ENCODE data around the gene AMD1. TPM values are rescaled to one million over a fixed set of nuclear protein-coding genes. Genes with fewer than 3 reads are reported as not detected.
"Not testable (repeated sequence)": the region's sequence is repeated elsewhere in the genome, so short reads cannot be mapped to it uniquely, and the experiment has no call there.

Gene AMD1
- total RNA-seq, 1 donor from 2014 or later: 58.2 TPM

DNA sequence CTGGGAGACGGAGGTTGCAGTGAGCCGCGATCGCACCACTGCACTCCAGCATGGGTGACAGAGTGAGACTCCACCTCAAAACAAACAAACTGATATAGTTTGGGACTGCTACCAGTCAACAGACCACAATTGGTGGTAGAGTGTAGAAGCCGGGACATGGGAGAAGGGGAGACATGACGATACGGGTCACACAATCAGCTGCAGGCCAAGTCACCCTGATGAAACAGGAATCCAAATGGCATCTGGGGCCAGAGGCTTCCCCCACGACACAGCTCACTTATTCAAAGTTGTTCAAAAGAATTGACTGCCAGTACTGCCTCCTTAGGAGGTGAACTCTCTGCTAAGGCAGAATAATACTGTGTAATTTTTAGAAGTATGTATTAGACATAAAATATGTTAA, 27.5 kb downstream of the AMD1 start:
- Histone ChIP-seq H3K4me3 (no peak overlapping the region), H3K9me3 (peaks cover 6% of the 10 kb centered on the region), H3K27ac (no peak overlapping the region), H3K27me3 (no peaks in the 10 kb centered on the region), H3K36me3 (peaks cover 0 to 10% of the 10 kb centered on the region in 2 donors), H3K4me1 (no peaks in the 10 kb centered on the region)
- no peak for TF ChIP-seq POLR2A (IDR thresholded peaks at IDR 0.05)
- TF ChIP-seq CTCF (IDR thresholded peaks at IDR 0.05): no peak
- no peak for TF ChIP-seq POLR2AphosphoS5 (IDR thresholded peaks at IDR 0.05; ENCODE audit: insufficient read depth in 1 of 2, low read depth in 1 of 2)
- intact Hi-C loops (cut with DNase I): no loop called here
- no peak for DNase-seq (ENCODE audit: extremely low spot score in 2 of 2)

DNA sequence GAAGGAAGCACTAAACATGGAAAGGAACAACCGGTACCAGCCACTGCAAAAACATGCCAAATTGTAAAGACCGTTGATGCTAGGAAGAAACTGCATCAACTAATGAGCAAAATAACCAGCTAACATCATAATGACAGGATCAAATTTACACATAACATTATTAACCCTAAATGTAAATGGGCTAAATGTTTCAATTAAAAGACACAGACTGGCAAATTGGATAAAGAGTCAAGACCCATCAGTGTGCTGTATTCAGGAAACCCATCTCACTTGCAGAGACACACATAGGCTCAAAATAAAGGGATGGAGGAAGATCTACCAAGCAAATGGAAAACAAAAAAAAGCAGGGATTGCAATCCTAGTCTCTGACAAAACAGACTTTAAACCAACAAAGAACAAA, 31.7 kb downstream of the AMD1 start:
- intact Hi-C loops (cut with DNase I); H3K4me1 ChIP-seq; H3K9me3 ChIP-seq: not testable (repeated sequence)

GRCh38 chr6:110930781-110931180, 56.2 kb downstream of the AMD1 start:
- no peaks in the 10 kb centered on the region for H3K9me3 ChIP-seq
- no peak overlapping the region for H3K4me3 ChIP-seq
- H3K27ac ChIP-seq: no peak overlapping the region
- no peaks in the 10 kb centered on the region for H3K4me1 ChIP-seq
- no peaks in the 10 kb centered on the region for H3K27me3 ChIP-seq
- no peak for DNase-seq (ENCODE audit: extremely low spot score in 2 of 2)
- TF ChIP-seq POLR2AphosphoS5 (IDR thresholded peaks at IDR 0.05; ENCODE audit: insufficient read depth in 1 of 2, low read depth in 1 of 2): no peak
- no peak for TF ChIP-seq POLR2A (IDR thresholded peaks at IDR 0.05)
- no peak for TF ChIP-seq CTCF (IDR thresholded peaks at IDR 0.05)
- intact Hi-C loops (cut with DNase I): no loop called here
- no peaks in the 10 kb centered on the region for H3K36me3 ChIP-seq

More for the DNA sequence above, 31.7 kb downstream of the AMD1 start:
- not testable (repeated sequence) for H3K27me3 ChIP-seq; DNase-seq (ENCODE audit: extremely low spot score in 2 of 2); H3K36me3 ChIP-seq; H3K27ac ChIP-seq; H3K4me3 ChIP-seq

- Histone ChIP-seq H3K4me1 (no peaks in the 10 kb centered on the region), H3K27ac (no peak overlapping the region), H3K27me3 (no peaks in the 10 kb centered on the region), H3K9me3 (no peaks in the 10 kb centered on the region), H3K36me3 (no peaks in the 10 kb centered on the region), H3K4me3 (no peak overlapping the region)
- DNase-seq (ENCODE audit: extremely low spot score in 2 of 2): no peak
- intact Hi-C loops (cut with DNase I): no loop called here
- TF ChIP-seq POLR2AphosphoS5 (IDR thresholded peaks at IDR 0.05; ENCODE audit: insufficient read depth in 1 of 2, low read depth in 1 of 2): no peak
- TF ChIP-seq POLR2A (IDR thresholded peaks at IDR 0.05): no peak
- TF ChIP-seq CTCF (IDR thresholded peaks at IDR 0.05): no peak
These were observed 59.3 kb downstream of the AMD1 start for GRCh38 chr6:110933912-110934311.

- H3K27ac ChIP-seq: no peak overlapping the region
- intact Hi-C loops (cut with DNase I): no loop called here
These were observed 59.9 kb downstream of the AMD1 start for GRCh38 chr6:110934381-110934898.

More at GRCh38 chr6:110934381-110934898, 59.9 kb downstream of the AMD1 start:
- Histone ChIP-seq H3K4me3 (no peak overlapping the region), H3K4me1 (no peaks in the 10 kb centered on the region), H3K27me3 (no peaks in the 10 kb centered on the region), H3K36me3 (no peaks in the 10 kb centered on the region), H3K9me3 (no peaks in the 10 kb centered on the region)
- no peak for DNase-seq (ENCODE audit: extremely low spot score in 2 of 2)
- TF ChIP-seq POLR2AphosphoS5 (IDR thresholded peaks at IDR 0.05; ENCODE audit: insufficient read depth in 1 of 2, low read depth in 1 of 2) (no peak), POLR2A (IDR thresholded peaks at IDR 0.05) (no peak), CTCF (IDR thresholded peaks at IDR 0.05) (no peak)
